Lung (tissue), 12 donors: ENCODE results near the gene NKG7. TPM values are rescaled to one million over a fixed set of nuclear protein-coding genes. Genes with fewer than 3 reads are reported as not detected.

Experiments used
- ATAC-seq: fragments of 200-7000 bp; cut with Tn5 transposase; one replicate; pipeline ENCODE4 v1.9.1; 2020; ENCODE audit warnings: moderate number of reproducible peaks; ENCODE audit not compliant: insufficient read depth, low FRiP score
- DNase-seq, 3 donors: peaks; one replicate each; pipeline ENCODE4 v3.0.0-alpha.2; 2013 to 2017
- H3K27ac ChIP-seq, 2 donors: one replicate each; pipeline ENCODE4 v1.5.1; 2013; ENCODE audit warnings: mild to moderate bottlenecking in 2 of 2, moderate library complexity in 2 of 2, control low read depth in 1 of 2, inconsistent platforms in 1 of 2, low read depth in 1 of 2, low read length in 1 of 2
- H3K27me3 ChIP-seq, 3 donors: one replicate each; pipeline ENCODE4 v1.5.1; 2013; ENCODE audit warnings: low read length in 2 of 3; ENCODE audit not compliant: control insufficient read depth in 3 of 3, insufficient read depth in 3 of 3
- H3K36me3 ChIP-seq, 4 donors: one replicate each; pipeline ENCODE4 v1.5.1; 2013; ENCODE audit warnings: low read length in 4 of 4, mild to moderate bottlenecking in 1 of 4, moderate library complexity in 1 of 4; ENCODE audit not compliant: control insufficient read depth in 4 of 4, insufficient read depth in 4 of 4
- H3K4me1 ChIP-seq, 5 donors: one replicate each; pipeline ENCODE4 v1.5.1; 2013; ENCODE audit warnings: low read length in 5 of 5, mild to moderate bottlenecking in 2 of 5, moderate library complexity in 1 of 5; ENCODE audit not compliant: control insufficient read depth in 5 of 5, insufficient read depth in 5 of 5
- H3K4me3 ChIP-seq: one replicate; pipeline ENCODE4 v1.5.1; 2013; ENCODE audit warnings: mild to moderate bottlenecking, control low read depth, moderate library complexity
- H3K9ac ChIP-seq, 2 donors: one replicate each; pipeline ENCODE4 v1.5.1; 2013; ENCODE audit warnings: low read length in 2 of 2, control low read depth in 1 of 2; ENCODE audit not compliant: insufficient read depth in 1 of 2
- H3K9me3 ChIP-seq, 4 donors: one replicate each; pipeline ENCODE4 v1.5.1; 2013; ENCODE audit warnings: low read length in 3 of 4, mild to moderate bottlenecking in 1 of 4, moderate library complexity in 1 of 4; ENCODE audit not compliant: control insufficient read depth in 4 of 4, insufficient read depth in 3 of 4
- CTCF ChIP-seq: IDR thresholded peaks from 2 replicates; pipeline ENCODE4 v1.5.1; 2012; ENCODE audit warnings: mild to moderate bottlenecking; ENCODE audit errors: control extremely low read depth, extremely low read depth
- WGBS, 2 donors: extraction: QIAGEN DNeasy Blood & Tissue Kit; methylation state at CpG; one replicate each; pipeline ENCODE4 v1.1.7; 2013; 5-methylcytosine and 5-hydroxymethylcytosine counted together
- polyA plus RNA-seq, 2 donors: library from polyadenylated mRNA; stranded (reverse); fragments of 200-250 nt; gene quantifications; one replicate each; pipeline ENCODE4 v1.2.1, GENCODE V29; 2013
- total RNA-seq, 2 donors: library from RNA; depleted of rRNA in 1 of 2; stranded (reverse); fragments of >200 nt in 1 of 2; gene quantifications; one replicate each; pipeline ENCODE4 v1.2.1, GENCODE V29; 2014 to 2021
- donor health status: control.
- donor health status: control.
- donor health status: Bipolar disorder and iron deficiency.
- donor health status: healthy.
- donor health status: DM: yes; HTN: yes; CAD: no.

NKG7 gene
- total and polyA plus RNA-seq, 4 donors = 12.7 to 328 (median 14.8) TPM

- DNase-seq (peak; percentile 39 to 63 (median 62)), ATAC-seq (no peak)
- Histone ChIP-seq H3K27ac (peak overlapping the region; percentile 90 to 91), H3K27me3 (no peaks in the 10 kb centered on the region), H3K9me3 (no peaks in the 10 kb centered on the region), H3K36me3 (no peaks in the 10 kb centered on the region), H3K9ac (peak overlapping the region; percentile 57 to 87), H3K4me3 (peak overlapping the region; percentile 82), H3K4me1 (peaks cover 0 to 23% (median 2%) of the 10 kb centered on the region in 5 donors)
- no peak for TF ChIP-seq CTCF
- 19 to 32% methylated on average over 10 of the region's 10 CpGs for WGBS, 2 donors
Measured at GRCh38 chr19:51365211-51365964, 7.1 kb downstream of the NKG7 start.

- Histone ChIP-seq H3K9ac (no peak overlapping the region), H3K4me3 (no peak overlapping the region), H3K27me3 (no peaks in the 10 kb centered on the region), H3K9me3 (no peaks in the 10 kb centered on the region), H3K4me1 (peaks cover 0 to 23% (median 2%) of the 10 kb centered on the region in 5 donors), H3K36me3 (no peaks in the 10 kb centered on the region), H3K27ac (peak overlapping the region in 1 of 2 donors; percentile 24)
- 86 to 90% methylated on average over 15 of the region's 15 CpGs for WGBS, 2 donors
- TF ChIP-seq CTCF = no peak
- ATAC-seq = no peak
- DNase-seq = no peak
Measured at GRCh38 chr19:51364200-51365106, 8.0 kb downstream of the NKG7 start.

- H3K4me1 ChIP-seq = peaks cover 0 to 10% (median 2%) of the 10 kb centered on the region in 5 donors
- 91 to 92% methylated on average over 13 of the region's 13 CpGs for WGBS, 2 donors
- no peaks in the 10 kb centered on the region for H3K36me3 ChIP-seq
- DNase-seq = no peak
- no peak overlapping the region for H3K27ac ChIP-seq
- no peak for ATAC-seq
- H3K9me3 ChIP-seq = no peaks in the 10 kb centered on the region
- no peak overlapping the region for H3K9ac ChIP-seq
- TF ChIP-seq CTCF = no peak
- no peak overlapping the region for H3K4me3 ChIP-seq
- no peaks in the 10 kb centered on the region for H3K27me3 ChIP-seq
Measured at GRCh38 chr19:51361239-51361638, 11.2 kb downstream of the NKG7 start.
